ENCODE measurements around the gene MAGI2.

Gene MAGI2

GRCh38 chr7:79118143-79118542 lies 335.3 kb downstream of the MAGI2 start:
- TF ChIP-seq CTCF (conservative IDR thresholded peaks at IDR 0.05; ENCODE audit: low read depth, low read length): no peak
- no peak overlapping the region for H3K4me3 ChIP-seq (ENCODE audit: low read depth, low read length)
- DNase-seq (ENCODE audit: low read depth): no peak

GRCh38 chr7:79096361-79096805 lies 357.1 kb downstream of the MAGI2 start:
- no peak for TF ChIP-seq CTCF (conservative IDR thresholded peaks at IDR 0.05; ENCODE audit: low read depth, low read length)
- no peak for DNase-seq (ENCODE audit: low read depth)
- H3K4me3 ChIP-seq (ENCODE audit: low read depth, low read length): no peak overlapping the region

- no peak overlapping the region for H3K4me3 ChIP-seq (ENCODE audit: low read depth, low read length)
- DNase-seq (ENCODE audit: low read depth): no peak
- no peak for TF ChIP-seq CTCF (conservative IDR thresholded peaks at IDR 0.05; ENCODE audit: low read depth, low read length)
These were observed 360.0 kb downstream of the MAGI2 start for GRCh38 chr7:79093421-79093820.

GRCh38 chr7:79091661-79092060 lies 361.8 kb downstream of the MAGI2 start:
- H3K4me3 ChIP-seq (ENCODE audit: low read depth, low read length): no peak overlapping the region
- TF ChIP-seq CTCF (conservative IDR thresholded peaks at IDR 0.05; ENCODE audit: low read depth, low read length): no peak
- peak; percentile 33 for DNase-seq (ENCODE audit: low read depth)

GRCh38 chr7:79091011-79091410 lies 362.5 kb downstream of the MAGI2 start:
- no peak for TF ChIP-seq CTCF (conservative IDR thresholded peaks at IDR 0.05; ENCODE audit: low read depth, low read length)
- no peak overlapping the region for H3K4me3 ChIP-seq (ENCODE audit: low read depth, low read length)
- no peak for DNase-seq (ENCODE audit: low read depth)

DNA sequence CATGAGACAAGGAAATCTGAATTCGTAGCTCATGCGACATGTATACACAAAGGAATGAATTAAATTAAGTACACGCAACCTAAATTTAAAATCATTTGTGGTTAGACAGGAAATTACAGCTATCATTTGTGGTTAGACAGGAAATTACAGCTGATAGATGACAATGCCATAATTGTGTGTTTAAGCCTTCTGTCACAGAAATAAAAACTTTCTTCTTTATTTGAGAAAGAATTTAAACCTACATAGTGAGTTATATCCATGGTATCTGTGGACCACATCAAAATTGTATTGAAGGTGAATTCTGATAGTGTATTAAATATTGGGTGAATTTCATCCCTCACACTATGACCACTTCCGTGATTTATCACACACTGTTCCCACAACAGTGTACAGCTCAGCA lies 362.9 kb downstream of the MAGI2 start:
- TF ChIP-seq CTCF (conservative IDR thresholded peaks at IDR 0.05; ENCODE audit: low read depth, low read length): no peak
- DNase-seq (ENCODE audit: low read depth): no peak
- no peak overlapping the region for H3K4me3 ChIP-seq (ENCODE audit: low read depth, low read length)

- no peak overlapping the region for H3K4me3 ChIP-seq (ENCODE audit: low read depth, low read length)
- no peak for TF ChIP-seq CTCF (conservative IDR thresholded peaks at IDR 0.05; ENCODE audit: low read depth, low read length)
- no peak for DNase-seq (ENCODE audit: low read depth)
These were observed 369.0 kb downstream of the MAGI2 start for GRCh38 chr7:79084423-79084822.

Measured in choroid plexus epithelial cell (primary cell).